CD4-positive, alpha-beta T cell treated with Interferon alpha-2 for 1 hour (primary cell): ENCODE results near the gene HDLBP.
"Not testable (repeated sequence)": the region's sequence is repeated elsewhere in the genome, so short reads cannot be mapped to it uniquely, and the experiment has no call there.

ENCODE experiments used
- DNase-seq, 2 donors: peaks; one replicate each; pipeline ENCODE4 v3.0.0-alpha.2; 2020 to 2022

The HDLBP gene

DNA sequence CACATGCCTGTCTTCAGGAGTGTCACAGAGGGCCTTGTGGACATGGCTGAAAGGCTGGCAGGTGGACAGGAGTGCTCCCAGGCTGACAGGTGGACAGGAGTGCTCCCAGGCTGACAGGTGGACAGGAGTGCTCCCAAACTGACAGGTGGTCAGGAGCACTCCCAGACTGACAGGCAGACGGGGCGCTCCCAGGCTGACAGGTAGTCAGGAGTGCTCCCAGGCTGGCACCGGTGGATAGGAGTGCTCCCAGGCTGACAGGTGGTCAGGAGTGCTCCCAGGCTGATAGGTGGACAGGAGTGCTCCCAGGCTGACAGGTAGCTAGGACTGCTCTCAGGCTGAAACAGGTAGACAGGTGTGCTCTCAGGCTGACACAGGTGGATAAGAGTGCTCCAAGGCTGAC lies 110.4 kb downstream of the HDLBP start:
- DNase-seq, result no peak

DNA sequence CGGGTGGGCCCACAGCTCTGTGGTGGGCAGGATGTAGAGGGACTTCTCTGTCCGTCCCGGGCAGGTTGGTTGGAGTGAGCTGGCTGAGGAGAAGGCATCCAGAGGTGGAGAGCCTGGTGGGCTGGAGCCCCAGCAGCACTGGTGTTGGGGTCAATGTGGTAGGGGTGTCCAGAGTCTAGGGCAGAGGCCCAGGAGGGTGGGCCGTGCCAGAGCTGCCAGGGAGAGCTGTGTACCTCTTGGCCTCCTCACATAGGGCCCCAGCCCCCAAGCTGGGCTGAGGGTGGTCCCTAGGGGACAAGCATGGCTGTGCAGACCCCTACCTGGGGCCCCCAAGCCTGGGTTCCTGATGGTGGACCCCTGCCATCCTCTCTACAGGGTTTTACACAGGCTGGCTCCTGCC lies 111.0 kb downstream of the HDLBP start:
- no peak for DNase-seq

DNA sequence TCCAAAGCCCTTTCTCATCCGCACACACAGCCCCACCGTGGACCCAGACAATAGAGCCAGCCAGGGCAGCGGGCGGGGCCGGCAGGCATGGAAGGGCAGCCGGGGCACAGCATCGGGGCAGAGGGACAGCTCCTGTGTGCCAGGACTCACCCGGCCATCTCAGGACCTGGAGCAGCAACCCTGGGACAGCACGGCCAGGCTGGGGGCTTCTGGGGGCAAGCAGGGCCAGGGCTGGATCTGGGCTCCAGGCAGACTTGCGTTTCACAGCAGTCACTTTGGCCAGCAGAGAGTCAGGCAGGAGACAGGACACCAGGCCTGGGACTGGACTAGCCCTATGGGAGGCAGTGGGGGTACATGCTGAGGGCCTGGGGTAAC lies 111.5 kb downstream of the HDLBP start:
- DNase-seq, result no peak

DNA sequence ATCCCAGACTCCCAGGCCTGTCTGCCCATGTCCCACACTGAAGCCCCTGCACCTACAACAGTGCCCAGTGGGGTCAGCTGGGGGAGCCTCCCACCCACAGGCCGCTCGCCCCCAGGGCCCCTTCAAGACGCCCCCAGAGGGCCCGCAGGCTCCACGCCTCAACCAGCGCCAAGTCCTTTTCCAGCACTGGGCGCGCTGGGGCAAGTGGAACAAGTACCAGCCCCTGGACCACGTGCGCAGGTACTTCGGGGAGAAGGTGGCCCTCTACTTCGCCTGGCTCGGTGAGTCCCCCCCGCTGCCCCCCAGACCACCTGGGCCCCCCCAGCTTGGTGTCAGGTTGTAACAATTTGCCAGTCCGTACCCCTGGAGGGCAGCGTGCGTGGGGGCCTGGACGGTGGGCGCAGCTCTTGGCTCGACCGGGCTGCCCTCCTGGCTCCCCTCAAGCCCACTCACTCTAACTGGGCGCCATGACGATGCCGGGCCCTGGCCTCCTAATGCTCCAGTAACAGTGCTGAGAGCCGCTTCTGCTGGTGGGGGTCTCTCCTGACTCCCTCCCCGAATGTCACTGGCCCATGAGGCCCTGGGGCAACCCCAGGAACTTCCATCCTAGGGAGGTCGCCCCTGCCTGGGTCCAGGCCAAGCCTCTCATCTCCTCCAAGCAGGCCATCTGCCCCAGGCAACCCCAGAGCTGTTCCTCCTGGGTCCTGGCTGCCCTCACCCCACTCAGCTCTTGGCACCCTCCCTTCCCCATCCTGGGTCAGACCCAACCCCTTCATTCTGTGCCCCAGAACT lies 112.1 kb downstream of the HDLBP start:
- no peak for DNase-seq

DNA sequence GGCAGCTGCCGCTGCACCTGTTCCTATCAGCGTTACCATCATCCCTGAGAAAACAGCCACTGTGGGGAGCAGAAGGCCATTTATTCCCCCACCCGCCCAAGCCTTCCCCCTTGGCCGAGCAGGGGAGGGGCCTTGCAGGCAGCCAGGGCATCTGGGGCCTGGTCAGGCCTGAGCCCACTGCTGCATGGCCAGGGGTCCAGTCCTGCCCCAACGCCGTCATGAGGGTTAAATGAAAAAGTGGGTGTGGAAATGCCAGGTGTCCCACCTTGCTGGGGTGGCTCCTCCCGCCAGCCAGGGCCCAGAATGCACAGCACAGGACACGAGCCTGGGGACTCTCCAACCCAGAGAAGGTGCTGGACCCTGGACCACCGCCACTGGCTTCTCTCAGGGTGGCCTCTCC lies 112.8 kb downstream of the HDLBP start:
- no peak for DNase-seq

DNA sequence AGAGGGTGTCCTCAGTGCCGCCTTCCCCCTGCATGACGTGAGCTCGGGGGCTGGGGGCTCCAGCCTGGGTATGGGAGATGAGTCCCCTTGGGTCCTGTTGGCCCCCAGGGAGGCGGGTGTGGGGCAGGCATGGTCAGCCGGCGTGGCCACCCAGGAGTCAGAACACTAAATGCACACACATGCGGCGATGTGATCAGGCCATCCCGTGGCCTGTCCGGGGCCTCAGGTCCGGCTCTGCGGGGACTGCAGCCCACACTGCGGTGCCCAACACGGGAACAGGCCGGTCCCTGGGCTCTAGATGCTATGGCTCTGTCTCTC lies 113.2 kb downstream of the HDLBP start:
- no peak for DNase-seq

DNA sequence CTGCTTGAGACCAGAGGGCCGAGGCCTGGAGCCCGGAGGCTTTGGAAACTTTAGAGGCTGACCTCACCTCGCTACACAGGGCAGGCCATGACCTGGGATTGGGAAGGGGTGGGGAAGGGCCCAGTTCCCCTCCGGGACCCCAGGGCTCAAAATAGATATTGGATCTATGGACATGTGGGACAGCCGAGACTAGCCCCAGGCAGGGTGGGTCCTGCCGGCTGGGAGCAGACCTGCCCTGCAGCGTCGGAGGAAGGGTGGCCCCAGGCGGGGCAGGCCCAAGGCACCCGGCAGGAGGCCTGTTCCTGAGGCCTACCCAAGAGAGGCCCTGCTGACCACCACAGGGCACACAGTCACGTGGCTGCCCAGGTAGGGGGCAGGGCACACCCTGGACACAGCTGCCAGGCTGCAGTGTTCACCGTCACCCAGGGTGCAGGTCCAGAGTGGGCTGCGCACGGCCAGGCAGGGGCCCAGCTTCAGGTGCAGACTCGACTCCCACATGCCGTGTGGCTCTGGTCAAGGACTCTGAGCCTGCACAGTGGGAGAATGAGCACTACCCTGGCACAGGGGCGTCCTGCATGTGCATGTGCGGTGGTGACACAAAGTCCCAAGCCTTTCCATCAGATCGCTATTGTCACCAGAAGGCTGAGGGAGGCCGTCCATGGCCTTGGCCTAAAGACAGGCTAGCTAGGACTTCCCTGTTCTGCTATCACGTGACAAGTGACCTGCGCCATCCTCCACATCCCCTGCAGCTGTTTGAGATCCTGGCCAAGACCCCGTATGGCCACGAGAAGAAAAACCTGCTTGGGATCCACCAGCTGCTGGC lies 113.8 kb downstream of the HDLBP start:
- no peak for DNase-seq

DNA sequence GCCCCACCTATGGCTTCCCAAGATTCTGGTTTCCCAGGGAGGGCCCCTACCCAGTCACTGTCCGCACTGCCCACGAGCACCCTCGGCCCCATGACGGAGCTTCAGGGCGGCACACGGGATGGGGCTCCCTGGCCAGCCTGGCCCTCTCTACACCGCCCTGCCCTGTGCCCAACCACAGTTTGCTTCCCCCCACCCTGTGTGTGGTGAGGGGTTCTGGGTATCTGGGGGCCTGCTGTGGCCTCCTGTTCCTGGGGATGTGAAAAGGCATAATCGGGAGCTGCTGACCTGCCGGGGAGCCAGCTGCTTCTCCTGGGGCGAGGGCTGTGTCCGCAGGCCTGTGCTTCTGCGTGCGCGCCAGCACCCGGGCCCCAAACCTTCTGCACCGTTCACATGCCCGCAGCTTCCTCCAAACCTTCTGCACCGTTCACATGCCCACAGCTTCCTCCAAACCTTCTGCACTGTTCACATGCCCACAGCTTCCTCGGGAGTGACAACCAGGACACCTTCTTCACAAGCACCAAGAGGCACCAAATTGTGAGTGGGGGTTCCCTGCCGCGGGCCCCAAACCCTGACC lies 114.6 kb downstream of the HDLBP start:
- DNase-seq, result no peak

DNA sequence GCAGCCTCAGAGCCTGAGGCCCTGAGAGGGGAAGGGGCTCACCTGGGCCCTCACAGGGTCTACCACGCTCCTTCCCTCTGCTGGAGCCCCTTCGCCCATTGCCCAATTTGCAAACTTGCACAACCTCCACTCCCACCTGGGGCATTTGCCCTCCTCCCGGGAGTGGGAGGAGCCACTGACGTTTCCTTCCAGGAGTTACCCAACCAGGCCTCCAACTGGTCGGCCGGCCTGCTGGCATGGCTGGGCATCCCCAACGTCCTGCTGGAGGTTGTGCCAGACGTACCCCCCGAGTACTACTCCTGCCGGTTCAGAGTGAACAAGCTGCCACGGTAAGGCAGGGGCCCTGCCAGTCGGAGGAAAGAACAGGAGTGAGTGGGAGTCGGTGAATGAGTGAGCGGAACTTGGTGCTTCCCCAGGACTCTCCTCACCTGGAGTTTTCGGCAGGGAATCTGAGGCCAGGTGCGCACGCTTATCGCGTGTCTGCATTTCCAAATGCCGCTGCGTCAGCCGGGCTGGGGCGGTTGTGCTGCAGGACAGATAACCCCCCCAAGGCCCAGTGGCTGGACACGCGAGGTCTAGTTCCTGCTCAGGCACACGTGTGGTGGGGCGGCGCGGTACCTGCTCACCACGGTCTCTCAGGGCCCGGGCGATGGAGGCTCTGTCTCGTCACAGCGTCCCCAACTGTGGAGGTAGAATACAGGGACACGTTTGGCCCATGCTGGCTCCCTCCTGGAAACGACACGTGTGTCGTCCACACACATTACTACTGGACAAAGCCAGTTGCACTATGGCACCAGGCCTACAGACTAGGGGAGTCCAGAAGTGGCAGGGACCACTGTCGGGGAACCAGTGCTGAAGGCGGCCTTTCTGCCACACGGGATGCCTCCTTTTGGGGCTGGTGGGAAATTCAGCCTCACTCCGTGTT lies 115.3 kb downstream of the HDLBP start:
- no peak for DNase-seq

DNA sequence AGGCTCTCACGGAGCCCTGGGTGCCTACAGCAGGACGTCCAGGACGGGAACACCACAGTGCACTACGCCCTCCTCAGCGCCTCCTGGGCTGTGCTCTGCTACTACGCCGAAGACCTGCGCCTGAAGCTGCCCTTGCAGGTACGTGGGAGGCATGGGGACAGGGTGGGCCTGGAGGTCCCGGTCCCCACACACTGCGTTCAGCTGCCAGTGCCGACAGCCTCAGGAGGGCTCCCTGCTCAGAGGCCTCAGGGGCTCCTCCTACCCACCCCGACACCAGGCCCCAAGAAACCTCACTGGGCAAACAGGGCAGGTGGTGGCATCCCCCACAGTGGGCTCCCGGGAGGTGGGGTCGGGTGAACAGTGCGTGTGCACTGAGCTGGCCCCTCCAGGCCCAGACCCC lies 116.2 kb downstream of the HDLBP start:
- no peak for DNase-seq

DNA sequence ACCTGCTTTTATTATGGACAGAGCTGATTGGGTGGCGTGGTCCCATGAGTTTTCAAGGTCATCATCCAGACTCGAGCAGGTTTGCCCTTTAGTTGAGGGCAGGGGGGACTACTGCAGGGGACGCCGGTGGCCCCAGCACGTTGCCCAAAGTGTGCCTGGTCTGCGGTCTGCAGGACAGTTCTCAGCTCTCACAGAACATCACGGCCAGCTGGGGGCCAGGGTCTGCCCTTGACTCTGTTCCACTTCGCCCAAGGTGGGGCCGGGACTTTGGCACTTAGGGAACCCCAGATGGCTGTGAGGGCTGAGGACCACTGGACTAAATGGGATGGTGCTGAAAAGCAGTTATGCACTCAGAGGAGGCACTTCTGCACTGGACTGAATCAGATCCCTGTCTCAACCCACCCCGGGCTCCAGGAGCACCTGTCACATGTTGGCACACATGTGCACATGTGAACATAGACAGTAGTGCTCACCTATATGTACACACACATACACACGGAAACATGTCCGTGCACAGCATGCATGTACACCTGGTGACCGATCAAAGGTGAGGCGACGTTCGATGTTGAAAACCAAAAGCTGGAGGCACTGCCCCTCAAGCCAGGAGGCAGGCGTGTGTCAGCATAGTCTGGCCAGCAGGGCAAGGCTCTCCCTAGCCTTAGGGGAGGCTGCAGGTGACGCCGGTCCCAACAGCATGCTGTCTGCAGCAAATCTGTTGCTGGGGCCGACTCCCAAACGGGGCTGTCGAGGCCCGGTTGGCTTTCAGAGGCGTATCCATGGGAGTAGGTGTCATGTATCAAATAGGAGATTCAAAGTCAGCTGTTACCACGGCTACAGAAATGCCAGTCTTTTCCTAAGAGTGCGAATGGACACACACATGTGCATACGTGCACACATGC lies 116.8 kb downstream of the HDLBP start:
- no peak for DNase-seq

DNA sequence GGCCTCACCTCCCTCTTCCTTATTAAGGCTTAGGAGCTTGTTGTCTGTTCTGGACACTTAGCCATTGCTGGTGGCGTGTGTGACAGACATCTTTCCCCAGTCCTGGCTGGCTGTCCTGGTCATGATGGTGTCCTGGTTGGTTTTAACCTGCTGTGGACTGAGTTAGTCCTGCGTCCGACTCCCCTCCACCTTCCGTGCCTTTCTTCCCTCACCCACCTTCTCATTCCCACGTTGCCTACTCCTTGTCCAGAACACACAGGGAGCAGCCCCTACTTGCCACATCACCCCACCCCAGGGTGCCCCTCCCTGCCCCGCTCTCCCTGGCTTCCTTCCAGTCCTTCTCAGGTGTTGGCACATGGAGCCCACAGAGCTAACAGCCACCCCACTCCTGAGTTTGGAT lies 117.5 kb downstream of the HDLBP start:
- no peak for DNase-seq

DNA sequence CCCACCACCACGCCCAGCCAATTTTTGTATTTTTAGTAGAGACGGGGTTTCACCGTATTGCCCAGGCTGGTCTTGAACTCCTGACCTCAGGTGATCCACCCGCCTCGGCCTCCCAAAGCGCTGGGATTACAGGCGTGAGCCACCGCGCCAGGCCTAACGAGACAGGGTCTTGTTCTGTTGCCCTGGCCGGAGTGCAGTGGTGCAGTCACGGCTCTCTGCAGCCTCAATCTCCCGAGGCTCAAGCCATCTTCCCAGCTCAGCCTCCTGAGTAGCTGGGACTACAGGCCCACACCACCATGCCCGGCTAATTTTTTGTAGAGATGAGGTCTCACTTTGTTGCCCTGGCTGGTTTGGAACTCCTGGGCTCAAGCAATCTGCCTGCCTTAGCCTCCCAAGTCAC lies 118.2 kb downstream of the HDLBP start:
- not testable (repeated sequence) for DNase-seq

DNA sequence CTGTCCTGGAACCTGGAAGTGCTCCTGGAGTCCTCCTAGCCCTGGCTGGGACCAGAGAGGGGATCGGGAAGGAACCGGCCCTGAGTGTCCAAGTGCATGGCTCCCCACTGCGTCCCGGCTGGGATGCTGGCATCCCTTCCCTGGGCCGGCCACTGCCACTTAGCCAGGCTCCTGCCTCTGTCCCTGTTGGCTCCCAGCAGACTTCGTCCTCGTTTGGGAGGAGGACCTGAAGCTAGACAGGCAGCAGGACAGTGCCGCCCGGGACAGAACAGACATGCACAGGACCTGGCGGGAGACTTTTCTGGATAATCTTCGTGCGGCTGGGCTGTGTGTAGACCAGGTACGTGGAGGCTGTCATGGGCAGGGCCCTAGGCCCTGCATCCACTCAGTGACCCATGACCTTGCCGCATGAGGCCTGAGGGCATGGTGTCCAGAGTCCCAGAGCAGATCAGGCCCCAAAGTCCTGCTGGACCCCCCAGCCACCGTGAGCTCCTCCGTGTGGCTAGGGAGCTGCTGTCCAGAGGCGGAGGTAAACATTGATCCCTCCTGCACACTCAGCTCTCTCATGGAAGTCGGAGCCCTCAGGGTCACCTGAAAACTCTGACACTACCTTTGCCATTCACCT lies 119.9 kb downstream of the HDLBP start:
- DNase-seq, result no peak

DNA sequence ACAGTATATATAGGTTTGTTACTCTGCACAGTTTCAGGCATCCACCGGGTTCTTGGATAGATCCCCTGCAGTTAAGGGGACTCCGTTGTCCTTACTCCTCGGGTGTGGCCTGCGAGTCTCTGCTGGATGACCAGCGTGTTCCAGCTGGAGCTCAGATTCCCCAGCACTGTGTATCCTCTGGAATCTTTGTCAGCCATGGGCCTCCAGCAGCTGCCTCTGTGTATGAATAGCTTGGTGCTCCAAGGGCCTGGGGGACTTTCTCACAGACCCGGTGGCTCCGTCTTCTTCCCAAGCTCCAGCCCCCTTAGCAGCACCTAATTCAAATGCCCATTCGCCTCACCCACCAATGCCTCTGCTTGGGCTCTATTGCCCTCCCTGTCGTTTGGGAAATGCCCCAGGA lies 120.7 kb downstream of the HDLBP start:
- DNase-seq, result no peak

DNA sequence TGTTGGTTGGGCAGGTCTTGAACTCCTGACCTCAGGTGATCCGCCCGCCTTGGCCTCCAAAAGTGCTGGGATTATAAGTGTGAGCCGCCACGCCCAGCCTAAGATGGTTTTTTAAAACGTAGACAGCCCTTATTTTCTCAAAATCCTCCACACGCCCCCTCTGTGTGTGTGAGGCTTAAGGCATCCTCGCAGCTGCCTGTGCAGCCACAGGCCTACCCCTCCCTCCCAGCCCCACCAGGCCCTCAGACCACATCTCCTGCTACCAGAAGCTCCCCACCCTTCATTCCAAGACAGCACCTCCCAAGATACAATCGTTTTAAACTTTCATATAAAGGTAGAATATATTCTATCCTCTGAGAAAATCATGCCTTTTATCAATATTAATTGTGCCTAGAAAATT lies 122.2 kb downstream of the HDLBP start:
- DNase-seq, result no peak

DNA sequence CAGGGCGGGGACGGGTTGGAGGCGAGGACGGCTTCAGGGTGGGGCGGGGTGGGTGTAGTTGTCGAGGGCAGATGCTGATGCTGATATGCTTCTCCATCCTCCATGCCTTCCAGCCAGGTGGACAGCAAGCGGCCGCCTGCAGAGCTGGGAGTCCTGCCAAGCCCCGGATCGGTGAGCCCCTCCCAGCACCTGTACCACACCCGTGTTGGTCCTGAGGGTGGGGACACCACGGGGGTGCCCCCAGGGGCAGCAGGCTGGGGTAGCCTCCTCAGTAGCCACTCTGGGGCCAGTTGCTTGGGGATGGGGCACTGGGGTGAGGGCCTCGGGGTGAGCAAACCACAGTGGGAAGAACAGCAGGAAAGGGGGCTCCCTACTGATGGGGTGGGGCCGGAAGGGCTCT lies 124.4 kb downstream of the HDLBP start:
- DNase-seq, result no peak

DNA sequence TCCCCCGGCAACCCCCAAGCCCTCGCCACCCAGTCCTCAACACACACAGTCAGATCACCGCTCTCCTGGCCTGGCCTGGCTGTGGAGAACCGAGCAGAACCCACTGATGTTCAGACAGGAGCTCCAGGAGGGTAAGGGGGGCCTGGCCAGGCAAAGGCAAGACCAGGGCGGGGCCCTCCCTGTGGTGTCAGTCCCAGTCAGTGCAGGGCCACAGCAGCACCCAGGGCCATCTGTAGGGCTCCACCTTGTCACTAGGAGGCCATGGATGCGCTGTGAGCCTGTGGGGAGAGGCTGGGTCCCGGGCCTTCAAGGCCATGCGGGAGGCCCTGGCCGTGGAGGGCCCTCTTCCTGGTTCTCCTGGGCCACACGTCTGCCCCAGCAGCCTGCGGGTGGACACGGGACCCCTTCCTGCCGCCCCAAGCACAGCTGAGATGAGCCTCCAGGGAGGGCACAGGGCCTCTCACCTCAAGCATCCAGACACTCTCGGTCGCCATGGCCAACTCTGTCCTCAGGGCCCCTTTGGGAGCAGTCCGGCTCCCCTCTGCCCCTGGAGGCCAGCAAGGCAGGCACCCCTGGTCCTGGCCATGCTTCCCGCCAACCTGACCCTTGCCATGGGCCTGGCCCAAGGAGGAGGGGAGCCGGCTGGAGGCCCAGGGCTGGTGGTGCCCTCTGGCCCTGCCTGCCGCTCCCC lies 125.0 kb downstream of the HDLBP start:
- DNase-seq, result no peak

DNA sequence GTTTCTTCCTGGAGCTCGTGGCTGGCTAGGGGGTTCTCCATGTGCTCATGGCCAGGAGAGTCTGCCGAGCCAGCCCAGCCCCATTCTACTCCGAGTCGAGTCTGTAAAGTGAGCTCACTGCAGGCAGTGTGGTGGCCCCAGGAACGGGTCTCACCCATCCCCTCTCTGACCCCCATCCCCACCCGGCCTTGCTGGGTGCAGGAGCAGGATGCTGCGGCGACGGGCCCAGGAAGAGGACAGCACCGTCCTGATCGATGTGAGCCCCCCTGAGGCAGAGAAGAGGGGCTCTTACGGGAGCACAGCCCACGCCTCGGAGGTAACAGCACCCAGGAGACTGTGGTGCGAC lies 125.6 kb downstream of the HDLBP start:
- DNase-seq, result no peak

DNA sequence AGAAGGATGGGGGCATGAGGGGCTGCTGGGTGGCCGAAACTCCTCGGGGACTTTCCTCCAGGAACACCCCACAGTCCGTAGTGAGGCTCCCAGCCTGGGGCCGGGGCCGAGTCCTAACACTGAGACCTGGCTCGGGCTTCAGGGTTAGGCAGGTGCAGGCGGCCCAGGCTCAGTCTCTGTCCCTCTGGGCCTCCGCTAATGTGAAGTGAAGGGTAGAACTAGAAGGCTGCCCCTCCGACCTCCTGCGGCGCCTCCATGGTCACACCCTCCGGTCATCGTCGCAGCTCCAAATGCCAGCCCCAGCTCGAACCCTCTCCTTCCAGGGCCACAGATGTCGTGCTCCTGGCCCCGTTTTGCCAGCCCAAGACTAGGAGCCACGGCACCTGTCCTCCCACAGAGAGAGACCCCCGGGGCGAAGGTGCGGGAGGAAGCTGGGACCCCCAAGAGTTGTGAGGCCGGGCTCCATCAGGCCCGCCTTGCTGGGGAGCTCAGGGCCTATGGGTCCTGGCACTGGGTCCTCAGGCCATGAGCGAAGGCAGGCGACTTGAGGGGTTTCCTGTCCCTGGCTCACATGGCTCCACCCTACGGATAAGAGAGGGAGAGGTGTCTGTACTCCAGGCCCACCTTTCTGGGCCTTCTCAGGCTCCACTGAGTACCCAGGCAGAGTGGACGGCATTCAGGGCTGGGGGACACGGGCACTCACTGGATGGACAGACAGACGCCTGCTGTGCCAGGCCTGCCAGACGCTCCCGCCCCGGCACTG lies 126.2 kb downstream of the HDLBP start:
- no peak for DNase-seq
